ENCODE results near the gene ACTR6. TPM values are rescaled to one million over a fixed set of nuclear protein-coding genes. Genes with fewer than 3 reads are reported as not detected.

ACTR6 gene
- total and polyA plus RNA-seq, 10 of the 15 experiments (the other 5 are each of a cell fraction or from before 2014, with no cell fraction given): 17.4 to 62.4 (median 40.5) TPM

DNA sequence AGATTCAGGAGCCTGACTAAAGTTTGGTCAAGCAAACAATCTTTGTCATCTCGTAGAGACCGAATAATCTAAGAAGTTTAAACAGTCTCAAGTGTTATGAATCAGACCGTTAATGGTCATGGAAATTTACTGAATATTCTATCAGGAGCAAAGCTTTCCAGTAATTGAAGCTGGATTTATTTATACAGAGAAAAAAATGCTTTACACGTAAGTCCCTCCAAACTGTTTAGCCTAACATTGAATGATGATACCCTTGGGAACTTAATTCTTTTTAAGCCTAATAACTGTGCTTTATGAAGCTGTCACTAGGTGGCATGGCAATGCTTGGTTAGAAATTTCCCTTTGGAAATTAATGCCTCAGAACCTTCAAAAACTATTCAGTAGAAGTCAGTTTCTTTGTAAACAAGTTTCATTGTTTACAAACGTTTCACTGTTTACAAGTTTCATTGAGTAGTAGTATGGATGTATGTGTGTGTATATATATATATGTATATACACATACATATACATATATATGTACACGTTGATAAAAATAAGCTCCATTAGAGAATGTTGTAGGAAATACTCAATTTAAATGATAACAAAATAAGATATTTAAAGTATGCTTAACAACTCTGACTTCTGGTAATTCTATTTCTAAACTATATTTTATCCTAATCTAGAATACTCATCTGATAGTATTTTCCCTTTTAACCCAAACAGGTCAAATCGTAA lies 34.1 kb downstream of the ACTR6 start:
- Histone ChIP-seq H3K4me3 (no peak overlapping the region), H3K79me2 (ENCODE audit: control insufficient read depth, insufficient read depth, low read length) (no peaks in the 10 kb centered on the region), H3K9me3 (replicated peaks; ENCODE audit: control insufficient read depth, insufficient read depth, low read length) (no peaks in the 10 kb centered on the region), H3K9ac (ENCODE audit: control insufficient read depth, insufficient read depth, low read length) (no peak overlapping the region), H3K4me1 (ENCODE audit: control insufficient read depth, insufficient read depth, low read length) (no peaks in the 10 kb centered on the region), H3K4me2 (ENCODE audit: control insufficient read depth, insufficient read depth) (no peak overlapping the region), H2AFZ (ENCODE audit: control insufficient read depth, low read depth, low read length) (no peak overlapping the region), H4K20me1 (ENCODE audit: control insufficient read depth, insufficient read depth) (no peaks in the 10 kb centered on the region), H3K27me3 (replicated peaks in 1 of 2; ENCODE audit: control insufficient read depth in 2 of 2, insufficient read depth in 2 of 2, low read length in 1 of 2) (no peaks in the 10 kb centered on the region), H3K36me3 (ENCODE audit: control insufficient read depth in 2 of 2, insufficient read depth in 2 of 2, low read length in 1 of 2) (no peaks in the 10 kb centered on the region), H3K27ac (ENCODE audit: control insufficient read depth, insufficient read depth) (no peak overlapping the region)
- FAIRE-seq (peak; percentile 57), DNase-seq (ENCODE audit: low read depth, low spot score) (peak; percentile 1), ATAC-seq (peak; percentile 70)
- SMC1A ChIA-PET (ENCODE audit: uncharacterized antibody, unreplicated experiment): interaction anchor here (0.7 to 4.4 kb wide), 13 partner anchors 27 to 535 kb away, joined by 3 to 47 read pairs (median 3); no protein-coding TSS in a partner anchor
- POLR2A ChIA-PET: interaction anchor here (0.7 kb wide), 2 partner anchors 308 to 322 kb away, joined by 3 to 6 read pairs; no protein-coding TSS in a partner anchor
- in situ Hi-C loops (cut with MboI): loop anchor here (10.0 kb wide), 1 partner anchor 170 kb away; no protein-coding TSS in a partner anchor
- CTCF ChIA-PET: interaction anchor here (0.5 to 4.6 kb wide), 30 partner anchors 8 to 1189 kb away, joined by 3 to 104 read pairs (median 4); partner anchors contain the start of genes DEPDC4 and SCYL2
- intact Hi-C loops (cut with micrococcal nuclease; ENCODE audit: unreplicated experiment): loop anchor here (1.0 to 2.0 kb wide), 4 partner anchors 170 to 506 kb away; no protein-coding TSS in a partner anchor
- TF ChIP-seq CTCF (IDR thresholded peaks at IDR 0.05 in 2 of 3, conservative IDR thresholded peaks at IDR 0.05 in 1 of 3; ENCODE audit: control insufficient read depth in 2 of 3, extremely low read depth in 1 of 3, insufficient read depth in 1 of 3, low read depth in 3 of 3, low read length in 3 of 3): peak; percentile 71 to 84 (median 75)
- peak; percentile 88 for TF ChIP-seq RAD21 (IDR thresholded peaks at IDR 0.05; ENCODE audit: insufficient read depth, low read depth, low read length)
- TF ChIP-seq SMC3 (IDR thresholded peaks at IDR 0.05; ENCODE audit: borderline replicate concordance, low read length): peak; percentile 82; the same call in 1 of the 2 replicates
- no peak for TF ChIP-seq NFIC (IDR thresholded peaks at IDR 0.05; ENCODE audit: low read depth, low read length)
- BruUV-seq (replicated peaks): no TSS peak
- 49% methylated on average over 7 of the region's 7 CpGs for WGBS (ENCODE audit: insufficient coverage, insufficient replicate concordance, low lambda C conversion rate, missing lambda C conversion rate)
- RAD21 ChIA-PET (ENCODE audit: unreplicated experiment): interaction anchor here (0.6 to 4.0 kb wide), 15 partner anchors 9 to 507 kb away, joined by 3 to 57 read pairs (median 3); no protein-coding TSS in a partner anchor

Measured in GM12878 (cell line).